Heart left ventricle (tissue), 16 donors: ENCODE results near the gene IPP. TPM values are rescaled to one million over a fixed set of nuclear protein-coding genes. Genes with fewer than 3 reads are reported as not detected.

ENCODE experiments used
- ATAC-seq, 4 donors: fragments of 200-7000 bp; cut with Tn5 transposase; one replicate each; pipeline ENCODE4 v1.9.1; 2020 to 2022; ENCODE audit warnings: moderate library complexity in 4 of 4, mild to moderate bottlenecking in 3 of 4, moderate number of reproducible peaks in 1 of 4
- DNase-seq, 5 donors: peaks; one replicate each; pipeline ENCODE4 v3.0.0-alpha.2; 2020
- H3K27ac ChIP-seq, 12 donors: fragments of 200-600 bp; sonication (generic) in 4 of 12; one replicate each; pipeline versions ENCODE4 v1.5.0 to v1.8.0; 2016 to 2022; ENCODE audit warnings: mild to moderate bottlenecking in 2 of 12
- H3K27me3 ChIP-seq, 9 donors: fragments of 200-600 bp; sonication (generic) in 2 of 9; one replicate each; pipeline versions ENCODE4 v1.5.1 to v1.8.0; 2016 to 2022; ENCODE audit warnings: mild to moderate bottlenecking in 3 of 9
- H3K36me3 ChIP-seq, 9 donors: fragments of 200-600 bp; sonication (generic) in 2 of 9; one replicate each; pipeline versions ENCODE4 v1.5.0 to v1.8.0; 2018 to 2022; ENCODE audit warnings: mild to moderate bottlenecking in 2 of 9
- H3K4me1 ChIP-seq, 12 donors: fragments of 200-600 bp; sonication (generic) in 4 of 12; one replicate each; pipeline versions ENCODE4 v1.5.0 to v1.8.0; 2016 to 2022; ENCODE audit warnings: mild to moderate bottlenecking in 3 of 12
- H3K4me3 ChIP-seq, 12 donors: fragments of 200-600 bp; sonication (generic) in 4 of 12; one replicate each; pipeline versions ENCODE4 v1.5.0 to v1.8.0; 2017 to 2022; ENCODE audit warnings: mild to moderate bottlenecking in 9 of 12, moderate library complexity in 4 of 12
- H3K9me3 ChIP-seq, 12 donors: fragments of 200-600 bp; sonication (generic) in 4 of 12; one replicate each; pipeline versions ENCODE4 v1.5.0 to v1.8.0; 2016 to 2022; ENCODE audit warnings: mild to moderate bottlenecking in 1 of 12
- POLR2A ChIP-seq, 2 donors: fragments of 450-650 bp; IDR thresholded peaks; one replicate each; pipeline ENCODE4 v1.6.1; 2017; ENCODE audit warnings: antibody characterized with exemption in 2 of 2, mild to moderate bottlenecking in 2 of 2, moderate library complexity in 2 of 2
- WGBS, 4 donors: extraction: QIAGEN DNeasy Blood & Tissue Kit in 2 of 4; methylation state at CpG; one replicate each; pipeline versions ENCODE4 v1.1.5 to v1.1.7; 2013 to 2018; 5-methylcytosine and 5-hydroxymethylcytosine counted together
- intact Hi-C, 10 donors: fragments of 100-400 bp; cut with DNase I; formaldehyde crosslinking; loops; one replicate each; pipeline versions ENCODE4 v1.11.1 to v1.14.2; 2022
- polyA plus RNA-seq, 2 donors: library from polyadenylated mRNA; stranded (reverse); fragments of 200-250 nt; gene quantifications; one replicate each; pipeline ENCODE4 v1.2.3, GENCODE V29; 2013
- total RNA-seq, 9 donors: library from RNA; depleted of rRNA in 2 of 9; stranded (reverse); fragments of >200 nt in 2 of 9; fragmentation: NEBNext Ultra II Directional in 3 of 9; extraction: Animal tissue kit (Norgen Biotek cat#: 25700) in 3 of 9; gene quantifications; one replicate each; pipeline versions ENCODE4 v1.1.0 to v1.2.4, GENCODE V29; 2016 to 2023
- TF ChIP-seq, protein P1 (sequence below), 12 donors: fragments of 200-600 bp; sonication (generic) in 4 of 12; IDR thresholded peaks; one replicate each; pipeline versions ENCODE4 v1.5.0 to v1.8.0; 2018 to 2022; ENCODE audit warnings: antibody characterized with exemption in 12 of 12, mild to moderate bottlenecking in 5 of 12
- donor health status: ischemic (EF 13 %, LVEDD 7.1; RV severe dilation, severe dysfunction).
- donor health status: healthy with polysubstance abuse.
- donor health status: DM: no; HTN: yes; CAD: no.
- donor health status: DM: no; HTN: no; CAD: no.
- donor health status: ischemic (EF 25% LVEDD 6.9; RV normal size, moderate dysfunction).
- donor health status: ischemic (EF 25% LVEDD 5.7; RV mildly dilated, moderate dysfunction).
- donor health status: healthy.
- donor health status: DM: yes; HTN: yes; CAD: no.
- donor health status: ischemic (EF 35%, LVEDD 5.7; RV mildly dilated, moderate dysfunction).
- donor health status: nonischemic (EF 11% LVEDD 7.7; RV severe dilation, severe dysfunction).
- donor health status: DM: yes; HTN: yes; CAD: no.
- donor health status: PGD.
- donor health status: ischemic (EF 29% LVEDD 5.4; RV normal size, mild dysfunction).
- donor health status: nonischemic (EF 23%, LVEDD 6.1; RV moderate dilation, normal function).

Gene IPP
- total and polyA plus RNA-seq, 11 donors: 3.6 to 24.7 (median 9.9) TPM

DNA sequence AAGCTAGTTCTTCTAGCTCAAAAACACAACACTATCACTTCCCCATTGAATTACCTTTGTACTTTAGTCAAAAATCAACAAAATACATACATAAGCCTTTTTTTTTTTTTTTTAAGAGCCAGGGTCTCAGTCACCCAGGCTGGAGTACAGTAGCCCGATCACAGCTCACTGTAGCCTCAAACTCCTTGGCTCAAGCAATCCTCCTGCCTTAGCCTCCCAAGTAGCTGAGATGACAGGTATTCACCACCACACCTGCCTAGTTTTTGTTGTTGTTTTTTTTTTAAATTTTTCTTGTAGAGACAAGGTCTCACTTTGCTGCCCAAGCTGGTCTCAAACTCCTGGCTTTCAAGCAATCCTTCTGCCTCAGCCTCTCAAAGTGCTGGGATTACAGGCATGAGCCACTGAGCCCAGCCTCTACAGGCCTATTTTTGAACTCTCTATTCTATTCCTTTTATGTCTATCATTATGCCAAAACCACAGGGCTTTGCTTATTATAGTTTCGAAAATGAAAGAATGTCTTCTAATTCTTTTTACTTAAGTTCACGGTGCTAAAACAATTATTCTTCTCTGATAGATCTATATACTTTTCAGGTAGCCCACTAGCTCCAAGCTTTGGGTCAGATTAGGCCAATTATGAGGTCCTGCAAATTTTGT, 93.8 kb downstream of the IPP start:
- Histone ChIP-seq H3K27ac (no peak overlapping the region), H3K36me3 (peaks cover 4 to 94% (median 93%) of the 10 kb centered on the region in 9 donors), H3K27me3 (no peaks in the 10 kb centered on the region), H3K4me1 (no peaks in the 10 kb centered on the region), H3K9me3 (no peaks in the 10 kb centered on the region), H3K4me3 (no peak overlapping the region)
- DNase-seq (no peak), ATAC-seq (no peak)
- no peak for TF ChIP-seq POLR2A (IDR thresholded peaks at IDR 0.05)
- TF ChIP-seq, protein P1, sequence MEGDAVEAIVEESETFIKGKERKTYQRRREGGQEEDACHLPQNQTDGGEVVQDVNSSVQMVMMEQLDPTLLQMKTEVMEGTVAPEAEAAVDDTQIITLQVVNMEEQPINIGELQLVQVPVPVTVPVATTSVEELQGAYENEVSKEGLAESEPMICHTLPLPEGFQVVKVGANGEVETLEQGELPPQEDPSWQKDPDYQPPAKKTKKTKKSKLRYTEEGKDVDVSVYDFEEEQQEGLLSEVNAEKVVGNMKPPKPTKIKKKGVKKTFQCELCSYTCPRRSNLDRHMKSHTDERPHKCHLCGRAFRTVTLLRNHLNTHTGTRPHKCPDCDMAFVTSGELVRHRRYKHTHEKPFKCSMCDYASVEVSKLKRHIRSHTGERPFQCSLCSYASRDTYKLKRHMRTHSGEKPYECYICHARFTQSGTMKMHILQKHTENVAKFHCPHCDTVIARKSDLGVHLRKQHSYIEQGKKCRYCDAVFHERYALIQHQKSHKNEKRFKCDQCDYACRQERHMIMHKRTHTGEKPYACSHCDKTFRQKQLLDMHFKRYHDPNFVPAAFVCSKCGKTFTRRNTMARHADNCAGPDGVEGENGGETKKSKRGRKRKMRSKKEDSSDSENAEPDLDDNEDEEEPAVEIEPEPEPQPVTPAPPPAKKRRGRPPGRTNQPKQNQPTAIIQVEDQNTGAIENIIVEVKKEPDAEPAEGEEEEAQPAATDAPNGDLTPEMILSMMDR (IDR thresholded peaks at IDR 0.05): no peak
- intact Hi-C loops: no loop called here
- 93 to 97% (median 97%) methylated on average over 3 of the region's 3 CpGs for WGBS, 4 donors

- Histone ChIP-seq H3K36me3 (peaks cover 4 to 100% (median 100%) of the 10 kb centered on the region in 9 donors), H3K27me3 (no peaks in the 10 kb centered on the region), H3K4me3 (no peak overlapping the region), H3K9me3 (no peaks in the 10 kb centered on the region), H3K4me1 (no peaks in the 10 kb centered on the region), H3K27ac (no peak overlapping the region)
- no peak for TF ChIP-seq POLR2A (IDR thresholded peaks at IDR 0.05)
- TF ChIP-seq, protein P1 (IDR thresholded peaks at IDR 0.05): no peak
- intact Hi-C loops: no loop called here
- DNase-seq (no peak), ATAC-seq (no peak)
- 90 to 96% (median 95%) methylated on average over 12 of the region's 12 CpGs for WGBS, 4 donors
Measured at GRCh38 chr1:45654540-45655280, 95.7 kb downstream of the IPP start.

Other genes starting within 250 kb of the IPP start
- 100 to 1,000 TPM; 249 to 501 (median 313) TPM for gene PRDX1, start 228.8 kb downstream of the IPP start, total RNA-seq
- 100 to 1,000 TPM; 440 to 671 TPM for gene PRDX1, start 228.8 kb downstream of the IPP start, polyA plus RNA-seq
- gene AKR1A1, start 199.8 kb downstream of the IPP start, total RNA-seq: 100 to 1,000 TPM in 1 of 9 donors, 10 to 100 TPM in 8; 28.0 to 148 (median 42.6) TPM
- 10 to 100 TPM; 45.8 to 77.7 TPM for gene AKR1A1, start 199.8 kb downstream of the IPP start, polyA plus RNA-seq
- 10 to 100 TPM; 24.5 to 53.4 (median 31.4) TPM for gene NASP, start 166.6 kb downstream of the IPP start, total RNA-seq
- 10 to 100 TPM; 70.6 to 86.6 TPM for gene NASP, start 166.6 kb downstream of the IPP start, polyA plus RNA-seq
- 1 to 10 TPM in 3 of 9 donors, under 1 TPM in 6; 0.20 to 1.3 (median 0.93) TPM for gene CCDC17, start 126.6 kb downstream of the IPP start, total RNA-seq
- gene CCDC17, start 126.6 kb downstream of the IPP start, polyA plus RNA-seq: 1 to 10 TPM in 1 of 2 donors, under 1 TPM in 1; 0.35 to 2.0 TPM
- 10 to 100 TPM; 73.8 to 94.2 (median 78.1) TPM for gene GPBP1L1, start 64.1 kb downstream of the IPP start, total RNA-seq
- 10 to 100 TPM; 26.6 to 40.2 TPM for gene GPBP1L1, start 64.1 kb downstream of the IPP start, polyA plus RNA-seq
- 10 to 100 TPM; 20.4 to 38.5 (median 26.3) TPM for gene TMEM69, start 62.5 kb downstream of the IPP start, total RNA-seq
- 10 to 100 TPM; 18.7 to 25.2 TPM for gene TMEM69, start 62.5 kb downstream of the IPP start, polyA plus RNA-seq
- 100 to 1,000 TPM in 2 of 9 donors, 10 to 100 TPM in 7; 70.2 to 123 (median 79.7) TPM for gene MAST2, start 53.0 kb upstream of the IPP start, total RNA-seq
- 100 to 1,000 TPM in 1 of 2 donors, 10 to 100 TPM in 1; 56.8 to 112 TPM for gene MAST2, start 53.0 kb upstream of the IPP start, polyA plus RNA-seq